Nephron progenitor cell (in vitro differentiated cells): Measurements from ENCODE around the gene RNGTT.

ENCODE experiments used
- DNase-seq: peaks from one replicate; pipeline ENCODE4 v3.0.0; 2021
- H3K27ac Mint-ChIP-seq: 2 replicates; pipeline ENCODE4 v1.8.0; 2021; ENCODE audit warnings: mild to moderate bottlenecking, moderate library complexity, mixed read lengths
- H3K27me3 Mint-ChIP-seq: 2 replicates; pipeline ENCODE4 v1.8.0; 2021; ENCODE audit warnings: mild to moderate bottlenecking, low read depth, mixed read lengths; ENCODE audit not compliant: poor library complexity
- H3K36me3 Mint-ChIP-seq: 2 replicates; pipeline ENCODE4 v1.8.0; 2021; ENCODE audit warnings: low read depth, mixed read lengths
- H3K4me1 Mint-ChIP-seq: 2 replicates; pipeline ENCODE4 v1.8.0; 2021; ENCODE audit warnings: mixed read lengths
- H3K4me3 Mint-ChIP-seq: 2 replicates; pipeline ENCODE4 v1.8.0; 2021; ENCODE audit warnings: mild to moderate bottlenecking, moderate library complexity, mixed read lengths
- H3K9me3 Mint-ChIP-seq: 2 replicates; pipeline ENCODE4 v1.8.0; 2021; ENCODE audit warnings: mild to moderate bottlenecking, moderate library complexity, mixed read lengths
- TF ChIP-seq, protein P1 (sequence below): fragments of 200-600 bp; sonication (generic); IDR thresholded peaks from 2 replicates; pipeline ENCODE4 v1.5.0; 2021; ENCODE audit warnings: antibody characterized with exemption

RNGTT gene

DNA sequence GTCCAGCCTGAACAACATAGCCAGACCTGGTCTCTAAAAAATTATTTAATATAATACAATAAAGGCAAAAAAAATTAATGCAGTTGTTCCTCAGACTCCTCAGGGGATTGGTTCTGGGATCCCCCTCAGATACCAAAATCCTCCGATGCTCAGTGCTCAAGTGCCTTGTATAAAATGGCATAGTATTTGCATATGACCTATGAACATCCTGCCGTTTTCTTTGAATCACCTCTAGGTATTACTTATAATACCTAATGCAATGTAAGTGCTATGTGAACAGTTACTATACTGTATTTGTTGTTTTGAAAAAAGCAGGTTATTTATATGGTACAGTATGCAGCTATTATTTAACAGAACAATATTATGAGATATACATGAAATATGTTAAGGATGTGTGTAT is 43.3 kb downstream of the RNGTT start:
- H3K4me1 Mint-ChIP-seq = no peaks in the 10 kb centered on the region
- no peak overlapping the region for H3K4me3 Mint-ChIP-seq
- H3K36me3 Mint-ChIP-seq = peaks cover 34% of the 10 kb centered on the region
- TF ChIP-seq, protein P1, sequence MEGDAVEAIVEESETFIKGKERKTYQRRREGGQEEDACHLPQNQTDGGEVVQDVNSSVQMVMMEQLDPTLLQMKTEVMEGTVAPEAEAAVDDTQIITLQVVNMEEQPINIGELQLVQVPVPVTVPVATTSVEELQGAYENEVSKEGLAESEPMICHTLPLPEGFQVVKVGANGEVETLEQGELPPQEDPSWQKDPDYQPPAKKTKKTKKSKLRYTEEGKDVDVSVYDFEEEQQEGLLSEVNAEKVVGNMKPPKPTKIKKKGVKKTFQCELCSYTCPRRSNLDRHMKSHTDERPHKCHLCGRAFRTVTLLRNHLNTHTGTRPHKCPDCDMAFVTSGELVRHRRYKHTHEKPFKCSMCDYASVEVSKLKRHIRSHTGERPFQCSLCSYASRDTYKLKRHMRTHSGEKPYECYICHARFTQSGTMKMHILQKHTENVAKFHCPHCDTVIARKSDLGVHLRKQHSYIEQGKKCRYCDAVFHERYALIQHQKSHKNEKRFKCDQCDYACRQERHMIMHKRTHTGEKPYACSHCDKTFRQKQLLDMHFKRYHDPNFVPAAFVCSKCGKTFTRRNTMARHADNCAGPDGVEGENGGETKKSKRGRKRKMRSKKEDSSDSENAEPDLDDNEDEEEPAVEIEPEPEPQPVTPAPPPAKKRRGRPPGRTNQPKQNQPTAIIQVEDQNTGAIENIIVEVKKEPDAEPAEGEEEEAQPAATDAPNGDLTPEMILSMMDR = no peak
- DNase-seq = no peak
- no peaks in the 10 kb centered on the region for H3K27me3 Mint-ChIP-seq
- peaks cover 4% of the 10 kb centered on the region for H3K9me3 Mint-ChIP-seq
- H3K27ac Mint-ChIP-seq = no peak overlapping the region

DNA sequence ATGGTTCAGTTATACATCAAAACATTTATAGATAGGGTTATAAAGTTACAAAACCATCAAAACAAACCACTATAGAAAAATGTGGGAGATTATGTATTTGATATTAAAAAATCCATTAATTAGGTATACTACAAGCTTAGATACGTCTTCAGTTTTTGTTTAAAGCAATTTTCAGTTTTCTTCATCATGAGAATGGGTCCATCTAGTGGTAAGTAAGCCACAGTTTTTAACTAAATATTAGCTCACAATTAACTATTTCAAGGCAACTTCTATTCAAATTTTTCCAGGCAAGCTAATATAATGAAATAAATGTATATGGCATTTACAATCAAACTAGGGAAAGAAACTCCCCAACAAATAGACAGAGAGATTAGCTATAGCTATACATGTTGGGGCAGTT is 44.4 kb downstream of the RNGTT start:
- Mint-ChIP-seq H3K4me3 (no peak overlapping the region), H3K27me3 (no peaks in the 10 kb centered on the region), H3K4me1 (peaks cover 5% of the 10 kb centered on the region), H3K36me3 (peaks cover 36% of the 10 kb centered on the region), H3K27ac (no peak overlapping the region), H3K9me3 (peaks cover 11% of the 10 kb centered on the region)
- DNase-seq = no peak
- TF ChIP-seq, protein P1 = no peak

DNA sequence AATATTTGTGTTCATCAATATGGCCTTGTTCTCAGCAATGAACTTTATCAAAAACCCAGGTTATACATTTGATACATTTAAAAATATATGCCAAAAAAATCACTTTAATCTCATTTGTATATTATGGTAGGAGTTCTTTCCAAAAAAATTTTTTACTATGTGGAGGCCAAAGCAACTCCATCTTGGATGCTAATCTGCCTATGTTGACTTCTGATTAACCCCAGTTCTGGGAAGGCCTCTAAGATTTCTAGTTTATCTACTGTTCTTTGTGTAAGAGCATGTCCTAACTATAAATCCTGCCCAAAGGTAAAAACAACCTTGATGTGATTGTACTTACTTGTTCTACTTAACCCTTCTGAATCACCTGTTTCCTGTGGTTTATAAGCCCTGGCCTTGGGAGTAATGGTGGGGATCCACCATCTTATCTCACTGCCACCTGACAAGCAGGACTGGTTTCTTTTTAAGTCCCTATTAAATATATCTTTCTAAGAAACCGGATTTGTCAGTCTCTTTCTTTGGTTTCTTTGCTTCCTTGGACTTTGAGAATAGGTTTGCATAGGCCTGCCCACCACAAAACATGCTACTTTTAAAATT is 46.7 kb downstream of the RNGTT start:
- peaks cover 22% of the 10 kb centered on the region for H3K4me1 Mint-ChIP-seq
- H3K27ac Mint-ChIP-seq = no peak overlapping the region
- TF ChIP-seq, protein P1 = no peak

DNA sequence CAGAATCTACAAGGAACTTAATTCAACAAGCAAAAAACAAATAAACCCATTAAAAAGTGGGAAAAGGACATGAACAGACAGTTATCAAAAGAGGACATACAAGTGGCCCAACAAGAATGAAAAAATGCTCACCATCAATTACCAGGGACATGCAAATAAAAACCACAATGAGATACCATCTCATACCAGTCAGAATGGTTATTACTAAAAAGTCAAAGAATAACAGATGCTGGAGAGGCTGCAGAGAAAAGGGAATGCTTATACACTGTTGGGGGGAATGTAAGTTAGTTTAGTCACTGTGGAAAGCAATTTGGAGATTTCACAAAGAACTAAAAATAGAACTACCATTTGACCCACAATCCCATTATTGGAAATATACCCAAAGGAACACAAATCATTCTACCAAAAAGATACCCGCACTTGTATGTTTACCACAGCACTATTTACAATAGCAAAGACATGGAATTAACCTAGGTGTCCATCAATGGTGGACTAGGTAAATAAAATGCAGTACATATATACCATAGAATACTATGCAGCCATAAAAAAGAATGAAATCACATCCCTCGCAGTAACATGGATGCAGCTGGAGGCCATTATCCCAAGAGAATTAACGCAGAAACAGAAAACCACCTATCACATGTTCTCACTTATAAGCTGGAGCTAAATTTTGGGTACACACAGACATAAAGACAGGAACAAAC is 48.4 kb downstream of the RNGTT start:
- peaks cover 3% of the 10 kb centered on the region for H3K27me3 Mint-ChIP-seq
- H3K4me3 Mint-ChIP-seq = no peak overlapping the region
- no peak for DNase-seq
- peaks cover 38% of the 10 kb centered on the region for H3K4me1 Mint-ChIP-seq
- H3K9me3 Mint-ChIP-seq = peaks cover 11% of the 10 kb centered on the region
- H3K27ac Mint-ChIP-seq = no peak overlapping the region
- peaks cover 21% of the 10 kb centered on the region for H3K36me3 Mint-ChIP-seq
- TF ChIP-seq, protein P1 = no peak

More for the DNA sequence above, 46.7 kb downstream of the RNGTT start:
- peaks cover 21% of the 10 kb centered on the region for H3K36me3 Mint-ChIP-seq
- peaks cover 3% of the 10 kb centered on the region for H3K27me3 Mint-ChIP-seq
- DNase-seq = no peak
- H3K9me3 Mint-ChIP-seq = peaks cover 11% of the 10 kb centered on the region
- no peak overlapping the region for H3K4me3 Mint-ChIP-seq

DNA sequence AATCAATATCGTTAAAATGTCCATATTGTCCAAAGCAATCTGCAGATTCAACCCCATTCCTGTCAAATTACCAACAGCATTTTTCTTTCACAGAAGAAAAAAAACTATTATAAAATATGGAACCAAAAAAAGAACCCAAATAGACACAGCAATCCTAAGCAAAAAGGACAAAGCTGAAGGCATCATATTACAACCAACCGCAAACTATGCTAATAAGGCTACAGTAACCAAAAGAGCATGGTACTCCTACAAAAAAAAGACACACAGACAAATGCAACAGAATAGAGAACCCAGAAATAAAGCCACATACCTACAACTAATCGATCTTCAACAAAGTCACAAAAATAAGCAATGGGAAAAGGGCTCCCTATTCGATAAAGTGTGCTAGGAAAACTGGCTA is 49.2 kb downstream of the RNGTT start:
- peaks cover 21% of the 10 kb centered on the region for H3K36me3 Mint-ChIP-seq

More for the DNA sequence above, 49.2 kb downstream of the RNGTT start:
- H3K4me3 Mint-ChIP-seq = no peak overlapping the region
- H3K27ac Mint-ChIP-seq = no peak overlapping the region
- TF ChIP-seq, protein P1 = no peak
- peaks cover 3% of the 10 kb centered on the region for H3K27me3 Mint-ChIP-seq
- DNase-seq = no peak
- peaks cover 46% of the 10 kb centered on the region for H3K4me1 Mint-ChIP-seq
- H3K9me3 Mint-ChIP-seq = peaks cover 11% of the 10 kb centered on the region
